CD14-positive monocyte (primary cell): ENCODE measurements around the gene IGFL1. TPM values are rescaled to one million over a fixed set of nuclear protein-coding genes. Genes with fewer than 3 reads are reported as not detected.
"Not testable (repeated sequence)": the region's sequence is repeated elsewhere in the genome, so short reads cannot be mapped to it uniquely, and the experiment has no call there.

Source experiments
- DNase-seq, 3 donors: peaks; one replicate each; pipeline ENCODE4 v3.0.0-alpha.2; 2011 to 2022
- H2AFZ ChIP-seq: 2 replicates; pipeline ENCODE4 v1.6.0; 2012; ENCODE audit warnings: mild to moderate bottlenecking, low read depth, low read length, inconsistent platforms; ENCODE audit not compliant: insufficient read depth, poor library complexity, severe bottlenecking
- H3K27ac ChIP-seq, 2 donors: 1 replicate in 1 of 2; 2 replicates in 1 of 2; pipeline ENCODE4 v1.5.1; 2012 to 2013; ENCODE audit warnings: low read length in 2 of 2, control low read depth in 1 of 2, inconsistent platforms in 1 of 2, low read depth in 1 of 2, mild to moderate bottlenecking in 1 of 2
- H3K27me3 ChIP-seq, 2 donors: one replicate each; pipeline versions ENCODE4 v1.6.0 to v1.6.1; 2011 to 2013; ENCODE audit warnings: low read length in 2 of 2; ENCODE audit not compliant: control insufficient read depth in 2 of 2, insufficient read depth in 2 of 2
- H3K36me3 ChIP-seq, 2 donors: replicated peaks in 1 of 2; 1 replicate in 1 of 2; 2 replicates in 1 of 2; pipeline versions ENCODE4 v1.5.1 to v1.6.1; 2012 to 2013; ENCODE audit warnings: low read length in 2 of 2, control low read depth in 1 of 2, inconsistent platforms in 1 of 2, mild to moderate bottlenecking in 1 of 2; ENCODE audit not compliant: insufficient read depth in 2 of 2, control insufficient read depth in 1 of 2
- H3K4me1 ChIP-seq, 2 donors: 1 replicate in 1 of 2; 2 replicates in 1 of 2; pipeline versions ENCODE4 v1.5.1 to v1.6.1; 2012 to 2013; ENCODE audit warnings: low read length in 2 of 2, control low read depth in 1 of 2, inconsistent platforms in 1 of 2, mild to moderate bottlenecking in 1 of 2, moderate library complexity in 1 of 2; ENCODE audit not compliant: insufficient read depth in 2 of 2, control insufficient read depth in 1 of 2
- H3K4me2 ChIP-seq: replicated peaks from 2 replicates; pipeline ENCODE3; 2012; ENCODE audit warnings: low read length, moderate library complexity, mild to moderate bottlenecking; ENCODE audit not compliant: poor library complexity, severe bottlenecking; ENCODE audit errors: extremely low read depth
- H3K4me3 ChIP-seq, 3 experiments: fragments of 200-600 bp in 1 of 3; sonication (generic) in 1 of 3; replicated peaks in 1 of 3; 1 replicate in 2 of 3; 2 replicates in 1 of 3; pipeline ENCODE4 v1.5.1; 2011 to 2013; ENCODE audit warnings: low read length in 3 of 3, mild to moderate bottlenecking in 3 of 3, control low read depth in 2 of 3, low read depth in 2 of 3, inconsistent platforms in 1 of 3, moderate library complexity in 1 of 3
- H3K79me2 ChIP-seq: 2 replicates; pipeline ENCODE4 v1.6.0; 2012; ENCODE audit warnings: mild to moderate bottlenecking, control low read depth, inconsistent platforms, low read length, moderate library complexity; ENCODE audit not compliant: insufficient read depth
- H3K9ac ChIP-seq: 2 replicates; pipeline ENCODE4 v1.6.0; 2017; ENCODE audit warnings: low read length, mild to moderate bottlenecking; ENCODE audit not compliant: insufficient read depth, poor library complexity, severe bottlenecking
- H3K9me3 ChIP-seq, 2 donors: replicated peaks in 1 of 2; 1 replicate in 1 of 2; 2 replicates in 1 of 2; pipeline versions ENCODE4 v1.5.1 to v1.6.1; 2012 to 2013; ENCODE audit warnings: low read length in 2 of 2, control low read depth in 1 of 2; ENCODE audit not compliant: control insufficient read depth in 1 of 2, insufficient read depth in 1 of 2
- H4K20me1 ChIP-seq: 2 replicates; pipeline ENCODE4 v1.6.0; 2012; ENCODE audit warnings: mild to moderate bottlenecking, low read length, control low read depth, moderate library complexity; ENCODE audit not compliant: insufficient read depth
- H3K27ac Mint-ChIP-seq, 7 donors: one replicate each; pipeline ENCODE4 v1.8.0; 2020; ENCODE audit warnings: mild to moderate bottlenecking in 7 of 7, mixed read lengths in 7 of 7, moderate library complexity in 6 of 7, inconsistent platforms in 2 of 7
- H3K27me3 Mint-ChIP-seq, 3 donors: one replicate each; pipeline ENCODE4 v1.8.0; 2021 to 2022; ENCODE audit warnings: low read depth in 3 of 3, mild to moderate bottlenecking in 3 of 3, mixed read lengths in 3 of 3, moderate library complexity in 3 of 3, inconsistent platforms in 1 of 3
- H3K36me3 Mint-ChIP-seq, 2 donors: one replicate each; pipeline ENCODE4 v1.8.0; 2020; ENCODE audit warnings: mixed read lengths in 2 of 2, inconsistent platforms in 1 of 2, mild to moderate bottlenecking in 1 of 2
- H3K4me1 Mint-ChIP-seq: one replicate; pipeline ENCODE4 v1.8.0; 2020; ENCODE audit warnings: mild to moderate bottlenecking, mixed read lengths
- H3K4me3 Mint-ChIP-seq, 2 donors: one replicate each; pipeline ENCODE4 v1.8.0; 2020; ENCODE audit warnings: mild to moderate bottlenecking in 2 of 2, mixed read lengths in 2 of 2, moderate library complexity in 1 of 2
- H3K9me3 Mint-ChIP-seq, 7 donors: one replicate each; pipeline ENCODE4 v1.8.0; 2020 to 2022; ENCODE audit warnings: mixed read lengths in 7 of 7, mild to moderate bottlenecking in 6 of 7, moderate library complexity in 6 of 7, inconsistent platforms in 2 of 7
- CTCF ChIP-seq: fragments of 200-600 bp; IDR thresholded peaks from one replicate; pipeline ENCODE4 v1.8.0; 2022; ENCODE audit warnings: antibody characterized with exemption, mild to moderate bottlenecking
- WGBS: methylation state at CpG from one replicate; pipeline ENCODE4 v1.1.5; 2013; ENCODE audit warnings: missing lambda C conversion rate; ENCODE audit not compliant: insufficient coverage; 5-methylcytosine and 5-hydroxymethylcytosine counted together
- intact Hi-C, 2 donors: fragments of 100-400 bp; cut with micrococcal nuclease; formaldehyde crosslinking; loops; one replicate each; pipeline versions ENCODE4 v1.15.0 to v1.15.1; 2023
- polyA plus RNA-seq, 3 donors: library from polyadenylated mRNA; depleted of rRNA in 1 of 3; unstranded in 2 of 3; stranded (reverse) in 1 of 3; fragments of 300-500 nt in 2 of 3; fragments of >200 nt in 1 of 3; fragmentation: Illumina TruSeq in 2 of 3; gene quantifications; 1 replicate in 2 of 3; 2 replicates in 1 of 3; pipeline ENCODE4 v1.2.3, GENCODE V29; 2012 to 2021

The IGFL1 gene
- polyA plus RNA-seq, 3 donors = not detected

- TF ChIP-seq CTCF = no peak
- H3K4me1 Mint-ChIP-seq = no peaks in the 10 kb centered on the region
- no peaks in the 10 kb centered on the region for H3K36me3 ChIP-seq
- DNase-seq = no peak
- no peaks in the 10 kb centered on the region for H3K9me3 ChIP-seq
- no peaks in the 10 kb centered on the region for H3K36me3 Mint-ChIP-seq
- no peak overlapping the region for H3K27ac Mint-ChIP-seq
- peaks cover 42 to 50% (median 44%) of the 10 kb centered on the region in 3 donors for H3K27me3 Mint-ChIP-seq
- H2AFZ ChIP-seq = no peak overlapping the region
- no peak overlapping the region for H3K27ac ChIP-seq
- H3K79me2 ChIP-seq = no peaks in the 10 kb centered on the region
- H3K4me2 ChIP-seq = no peak overlapping the region
- no peaks in the 10 kb centered on the region for H4K20me1 ChIP-seq
- H3K4me3 ChIP-seq = no peak overlapping the region
- intact Hi-C loops = no loop called here
- 28% methylated on average over 12 of the region's 17 CpGs for WGBS
- no peak overlapping the region for H3K9ac ChIP-seq
- no peaks in the 10 kb centered on the region for H3K4me1 ChIP-seq
- H3K4me3 Mint-ChIP-seq = peak overlapping the region in 1 of 2 donors; percentile 6
- H3K27me3 ChIP-seq = peaks cover 15 to 24% of the 10 kb centered on the region in 2 donors
- H3K9me3 Mint-ChIP-seq = peaks cover 0 to 2% (median 0%) of the 10 kb centered on the region in 7 donors
Measured at GRCh38 chr19:46270521-46271256, 41.1 kb downstream of the IGFL1 start.

- Histone ChIP-seq H3K27me3 (peaks cover 15 to 24% of the 10 kb centered on the region in 2 donors), H3K9me3 (no peaks in the 10 kb centered on the region), H3K36me3 (no peaks in the 10 kb centered on the region), H2AFZ (no peak overlapping the region), H3K4me1 (no peaks in the 10 kb centered on the region), H3K4me3 (no peak overlapping the region), H4K20me1 (no peaks in the 10 kb centered on the region), H3K27ac (no peak overlapping the region), H3K4me2 (no peak overlapping the region), H3K9ac (no peak overlapping the region), H3K79me2 (no peaks in the 10 kb centered on the region)
- Mint-ChIP-seq H3K36me3 (no peaks in the 10 kb centered on the region), H3K4me3 (no peak overlapping the region), H3K27me3 (peaks cover 40 to 45% (median 42%) of the 10 kb centered on the region in 3 donors), H3K27ac (no peak overlapping the region), H3K4me1 (no peaks in the 10 kb centered on the region), H3K9me3 (peaks cover 0 to 2% (median 0%) of the 10 kb centered on the region in 7 donors)
- no peak for TF ChIP-seq CTCF
- peak in 1 of 3 donors; percentile 19 for DNase-seq
- intact Hi-C loops = no loop called here
- WGBS = 63% methylated on average over 5 of the region's 8 CpGs
Measured at GRCh38 chr19:46271481-46272197, 42.1 kb downstream of the IGFL1 start.

GRCh38 chr19:46273931-46274330 is 44.4 kb downstream of the IGFL1 start:
- H3K9me3 Mint-ChIP-seq, H3K4me1 ChIP-seq, H3K4me3 Mint-ChIP-seq, H3K4me2 ChIP-seq, H3K27ac ChIP-seq, H3K4me1 Mint-ChIP-seq, intact Hi-C loops, H3K27ac Mint-ChIP-seq, H3K9me3 ChIP-seq, H4K20me1 ChIP-seq, H2AFZ ChIP-seq, H3K79me2 ChIP-seq, H3K4me3 ChIP-seq, H3K36me3 Mint-ChIP-seq, H3K36me3 ChIP-seq, DNase-seq, H3K9ac ChIP-seq: not testable (repeated sequence)
- WGBS = 93% methylated on average over 6 of the region's 6 CpGs
- peaks cover 15 to 24% of the 10 kb centered on the region in 2 donors for H3K27me3 ChIP-seq
- H3K27me3 Mint-ChIP-seq = peaks cover 34 to 49% (median 45%) of the 10 kb centered on the region in 3 donors
